ENCODE data around the gene SH3GL2. TPM values are rescaled to one million over a fixed set of nuclear protein-coding genes. Genes with fewer than 3 reads are reported as not detected.

Gene SH3GL2
- total RNA-seq, 1 donor from 2014 or later: not detected

- intact Hi-C loops (cut with micrococcal nuclease): no loop called here
- CTCF ChIA-PET: no interaction called here
- Mint-ChIP-seq H3K27me3 (no peaks in the 10 kb centered on the region), H3K9me3 (peaks cover 1% of the 10 kb centered on the region), H3K4me3 (no peak overlapping the region), H3K36me3 (ENCODE audit: low read depth) (no peaks in the 10 kb centered on the region), H3K27ac (no peak overlapping the region), H3K4me1 (no peaks in the 10 kb centered on the region)
- ATAC-seq (ENCODE audit: low read depth) (no peak), DNase-seq (no peak)
- no peak for TF ChIP-seq CTCF (IDR thresholded peaks at IDR 0.05)
- POLR2A ChIA-PET: no interaction called here
Observed at GRCh38 chr9:17637229-17637628, 58.4 kb downstream of the SH3GL2 start.

GRCh38 chr9:17648516-17648915 lies 69.7 kb downstream of the SH3GL2 start:
- Mint-ChIP-seq H3K36me3 (ENCODE audit: low read depth) (no peaks in the 10 kb centered on the region), H3K4me3 (no peak overlapping the region), H3K27ac (no peak overlapping the region), H3K27me3 (no peaks in the 10 kb centered on the region), H3K9me3 (no peaks in the 10 kb centered on the region), H3K4me1 (no peaks in the 10 kb centered on the region)
- TF ChIP-seq CTCF (IDR thresholded peaks at IDR 0.05): no peak
- no peak for DNase-seq
- ChIA-PET CTCF (no interaction called here), POLR2A (no interaction called here)
- intact Hi-C loops (cut with micrococcal nuclease): no loop called here
- no peak for ATAC-seq (ENCODE audit: low read depth)

- ChIA-PET CTCF (no interaction called here), POLR2A (no interaction called here)
- Mint-ChIP-seq H3K9me3 (no peaks in the 10 kb centered on the region), H3K4me3 (no peak overlapping the region), H3K4me1 (no peaks in the 10 kb centered on the region), H3K27ac (no peak overlapping the region), H3K27me3 (no peaks in the 10 kb centered on the region), H3K36me3 (ENCODE audit: low read depth) (no peaks in the 10 kb centered on the region)
- TF ChIP-seq CTCF (IDR thresholded peaks at IDR 0.05): no peak
- ATAC-seq (ENCODE audit: low read depth): no peak
- intact Hi-C loops (cut with micrococcal nuclease): no loop called here
- no peak for DNase-seq
Observed at GRCh38 chr9:17651725-17652124, 72.9 kb downstream of the SH3GL2 start.

GRCh38 chr9:17653947-17654465 lies 75.1 kb downstream of the SH3GL2 start:
- CTCF ChIA-PET: no interaction called here
- H3K4me1 Mint-ChIP-seq: no peaks in the 10 kb centered on the region
- no peaks in the 10 kb centered on the region for H3K27me3 Mint-ChIP-seq
- H3K4me3 Mint-ChIP-seq: no peak overlapping the region
- no peak overlapping the region for H3K27ac Mint-ChIP-seq
- ATAC-seq (ENCODE audit: low read depth): no peak
- no peak for TF ChIP-seq CTCF (IDR thresholded peaks at IDR 0.05)
- H3K9me3 Mint-ChIP-seq: no peaks in the 10 kb centered on the region
- H3K36me3 Mint-ChIP-seq (ENCODE audit: low read depth): no peaks in the 10 kb centered on the region
- POLR2A ChIA-PET: no interaction called here
- intact Hi-C loops (cut with micrococcal nuclease): no loop called here
- no peak for DNase-seq

GRCh38 chr9:17656889-17657288 lies 78.0 kb downstream of the SH3GL2 start:
- Mint-ChIP-seq H3K27me3 (no peaks in the 10 kb centered on the region), H3K4me3 (no peak overlapping the region), H3K27ac (no peak overlapping the region), H3K4me1 (no peaks in the 10 kb centered on the region), H3K9me3 (peaks cover 3% of the 10 kb centered on the region), H3K36me3 (ENCODE audit: low read depth) (no peaks in the 10 kb centered on the region)
- CTCF ChIA-PET: no interaction called here
- intact Hi-C loops (cut with micrococcal nuclease): no loop called here
- no peak for TF ChIP-seq CTCF (IDR thresholded peaks at IDR 0.05)
- POLR2A ChIA-PET: no interaction called here
- DNase-seq (no peak), ATAC-seq (ENCODE audit: low read depth) (no peak)
